ENCODE measurements around the gene ITGA2B. TPM values are rescaled to one million over a fixed set of nuclear protein-coding genes. Genes with fewer than 3 reads are reported as not detected.
"Not testable (repeated sequence)": the region's sequence is repeated elsewhere in the genome, so short reads cannot be mapped to it uniquely, and the experiment has no call there.

ITGA2B gene
- total RNA-seq, 1 donor from 2014 or later = 1.2 TPM

DNA sequence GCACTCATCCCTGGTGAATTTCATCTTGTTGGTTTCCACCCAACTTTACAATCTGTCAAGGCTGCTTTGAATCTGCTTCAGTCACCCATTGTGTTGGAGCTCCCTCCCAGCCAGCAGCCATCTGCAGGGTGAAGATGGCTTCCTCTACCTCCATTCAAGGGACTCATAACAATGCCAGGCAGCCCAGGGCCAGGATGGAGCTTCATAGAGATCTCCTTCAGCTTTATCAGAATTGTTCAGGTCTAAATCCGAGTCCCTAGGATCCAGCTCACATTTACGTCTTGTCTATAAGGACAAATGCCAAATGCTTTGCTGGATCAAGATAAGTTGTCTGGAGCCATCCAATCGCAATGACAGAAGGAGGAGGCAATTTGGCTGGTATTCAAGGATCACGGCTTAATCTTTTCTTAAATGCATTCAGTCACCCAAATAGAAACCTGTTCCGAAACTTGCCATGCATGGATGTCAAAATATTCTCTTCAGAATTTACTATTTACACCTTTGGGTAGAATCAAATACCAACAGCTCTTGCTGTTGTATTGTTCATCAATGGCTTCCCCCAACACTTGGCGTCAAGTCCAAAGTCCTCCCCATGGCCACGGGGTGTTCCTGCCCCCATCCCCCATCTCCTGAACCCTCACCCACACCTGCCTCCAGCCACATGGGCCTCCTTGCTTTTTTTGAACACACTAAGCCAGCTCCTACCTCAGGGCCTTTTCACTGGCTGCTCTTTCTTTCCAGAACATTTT is 22.0 kb downstream of the ITGA2B start:
- H3K27me3 Mint-ChIP-seq = peaks cover 29% of the 10 kb centered on the region
- H3K4me3 Mint-ChIP-seq (ENCODE audit: low read depth) = no peak overlapping the region
- no peaks in the 10 kb centered on the region for H3K36me3 Mint-ChIP-seq (ENCODE audit: insufficient read depth)
- TF ChIP-seq, protein P1, sequence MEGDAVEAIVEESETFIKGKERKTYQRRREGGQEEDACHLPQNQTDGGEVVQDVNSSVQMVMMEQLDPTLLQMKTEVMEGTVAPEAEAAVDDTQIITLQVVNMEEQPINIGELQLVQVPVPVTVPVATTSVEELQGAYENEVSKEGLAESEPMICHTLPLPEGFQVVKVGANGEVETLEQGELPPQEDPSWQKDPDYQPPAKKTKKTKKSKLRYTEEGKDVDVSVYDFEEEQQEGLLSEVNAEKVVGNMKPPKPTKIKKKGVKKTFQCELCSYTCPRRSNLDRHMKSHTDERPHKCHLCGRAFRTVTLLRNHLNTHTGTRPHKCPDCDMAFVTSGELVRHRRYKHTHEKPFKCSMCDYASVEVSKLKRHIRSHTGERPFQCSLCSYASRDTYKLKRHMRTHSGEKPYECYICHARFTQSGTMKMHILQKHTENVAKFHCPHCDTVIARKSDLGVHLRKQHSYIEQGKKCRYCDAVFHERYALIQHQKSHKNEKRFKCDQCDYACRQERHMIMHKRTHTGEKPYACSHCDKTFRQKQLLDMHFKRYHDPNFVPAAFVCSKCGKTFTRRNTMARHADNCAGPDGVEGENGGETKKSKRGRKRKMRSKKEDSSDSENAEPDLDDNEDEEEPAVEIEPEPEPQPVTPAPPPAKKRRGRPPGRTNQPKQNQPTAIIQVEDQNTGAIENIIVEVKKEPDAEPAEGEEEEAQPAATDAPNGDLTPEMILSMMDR (IDR thresholded peaks at IDR 0.05; ENCODE audit: unreplicated experiment) = no peak
- no peak for DNase-seq (ENCODE audit: low spot score, unreplicated experiment)
- no peak overlapping the region for H3K27ac Mint-ChIP-seq
- peaks cover 3% of the 10 kb centered on the region for H3K9me3 Mint-ChIP-seq (ENCODE audit: low read depth)
- H3K4me1 Mint-ChIP-seq (ENCODE audit: low read depth) = no peaks in the 10 kb centered on the region

DNA sequence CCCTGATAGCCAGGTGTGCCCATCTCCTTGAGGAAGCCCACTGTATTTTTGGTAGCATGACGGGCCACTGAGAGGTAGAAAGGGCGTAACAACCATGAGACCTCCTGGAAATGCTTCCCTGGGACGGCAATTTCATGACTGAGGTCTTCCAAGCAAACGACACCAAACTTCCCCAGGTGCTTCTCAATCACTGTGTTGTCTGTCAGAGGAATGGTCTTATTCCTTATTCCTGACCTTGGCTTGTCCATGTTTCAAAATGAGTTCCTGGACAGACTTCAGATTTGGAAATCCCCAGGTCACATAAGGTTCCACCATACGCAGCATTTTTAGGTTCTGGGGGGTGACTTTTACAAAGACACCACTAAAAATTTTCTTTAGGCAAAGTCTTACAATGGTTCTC is 24.4 kb downstream of the ITGA2B start:
- DNase-seq (ENCODE audit: low spot score, unreplicated experiment); H3K36me3 Mint-ChIP-seq (ENCODE audit: insufficient read depth); H3K27ac Mint-ChIP-seq; H3K9me3 Mint-ChIP-seq (ENCODE audit: low read depth): not testable (repeated sequence)
- peaks cover 15% of the 10 kb centered on the region for H3K4me1 Mint-ChIP-seq (ENCODE audit: low read depth)
- H3K4me3 Mint-ChIP-seq (ENCODE audit: low read depth) = peak overlapping the region; percentile 77
- H3K27me3 Mint-ChIP-seq = peaks cover 29% of the 10 kb centered on the region

GRCh38 chr17:44363613-44364159 is 25.8 kb downstream of the ITGA2B start, which contains the start of gene FAM171A2:
Gene FAM171A2 (minus strand): TSS chr17:44363853. CDS start chr17:44363714, 139 bp downstream.
- H3K4me1 Mint-ChIP-seq (ENCODE audit: low read depth) = peaks cover 15% of the 10 kb centered on the region
- H3K36me3 Mint-ChIP-seq (ENCODE audit: insufficient read depth) = no peaks in the 10 kb centered on the region
- peak within 1 kb of the TSS; percentile 83 for H3K27ac Mint-ChIP-seq
- peaks cover 29% of the 10 kb centered on the region for H3K27me3 Mint-ChIP-seq
- DNase-seq (ENCODE audit: low spot score, unreplicated experiment) = peak; percentile 73
- H3K4me3 Mint-ChIP-seq (ENCODE audit: low read depth) = peak within 1 kb of the TSS; percentile 81
- H3K9me3 Mint-ChIP-seq (ENCODE audit: low read depth) = no peaks in the 10 kb centered on the region
- TF ChIP-seq, protein P1 (IDR thresholded peaks at IDR 0.05; ENCODE audit: unreplicated experiment) = peak; percentile 94

DNA sequence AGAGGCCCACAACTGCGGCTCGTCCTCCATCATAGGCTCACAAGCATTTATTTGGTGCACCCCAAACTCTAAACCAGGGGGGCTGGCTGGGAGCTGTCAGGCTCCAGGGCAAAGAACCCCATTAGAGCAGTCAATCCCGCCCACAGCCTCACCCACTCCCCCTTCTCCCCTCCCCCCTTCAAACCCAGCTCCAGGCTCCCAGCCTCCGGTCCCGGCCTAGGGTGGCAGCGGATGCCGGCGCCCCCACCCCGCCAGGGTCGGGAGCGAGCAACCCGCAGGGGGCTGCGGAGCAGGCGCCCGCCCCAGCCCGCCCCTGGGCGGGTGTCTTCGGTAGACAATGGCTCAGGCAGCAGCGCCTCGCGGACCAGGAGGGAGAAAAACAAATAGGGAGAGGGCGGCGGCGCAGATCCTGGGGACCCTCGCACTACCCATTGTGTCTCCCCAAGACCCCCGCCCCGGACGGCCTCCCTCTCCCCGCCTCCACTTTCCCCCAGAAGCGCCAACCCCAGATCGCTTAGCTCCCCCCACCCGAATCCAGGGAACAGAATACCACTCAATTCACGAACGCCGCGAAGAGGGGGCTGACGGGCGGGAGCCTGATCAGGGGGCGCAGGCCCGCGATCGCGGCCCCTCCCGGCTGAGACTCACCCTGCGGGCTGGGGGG is 26.4 kb downstream of the ITGA2B start:
- no peaks in the 10 kb centered on the region for H3K36me3 Mint-ChIP-seq (ENCODE audit: insufficient read depth)
- no peak for DNase-seq (ENCODE audit: low spot score, unreplicated experiment)

DNA sequence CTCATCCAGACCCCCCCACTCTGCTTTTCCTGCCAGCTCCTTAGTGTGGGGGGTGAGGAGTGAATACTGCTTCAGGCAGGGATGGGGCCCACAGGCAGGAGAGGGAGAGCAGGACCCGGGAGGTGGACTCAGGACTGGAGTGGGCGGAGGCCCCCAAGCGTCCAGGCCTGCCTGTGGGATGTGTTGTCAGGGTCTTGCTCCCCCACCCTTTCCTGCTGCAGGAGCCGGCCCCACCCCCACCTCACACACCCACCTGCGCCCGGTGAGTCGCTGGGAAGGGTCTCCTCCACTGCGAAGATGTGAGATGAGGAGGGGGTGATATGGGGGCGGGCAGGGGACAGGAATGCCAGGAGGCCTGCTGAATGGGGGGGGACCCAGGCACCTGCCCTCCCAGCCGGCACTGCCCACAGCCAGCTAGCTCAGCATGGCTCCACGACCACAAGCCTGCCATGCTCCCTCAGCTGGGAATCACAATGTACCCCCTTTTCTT is 26.9 kb downstream of the ITGA2B start:
- no peaks in the 10 kb centered on the region for H3K36me3 Mint-ChIP-seq (ENCODE audit: insufficient read depth)
- no peak overlapping the region for H3K27ac Mint-ChIP-seq
- H3K4me3 Mint-ChIP-seq (ENCODE audit: low read depth) = peak overlapping the region; percentile 81
- TF ChIP-seq, protein P1 (IDR thresholded peaks at IDR 0.05; ENCODE audit: unreplicated experiment) = no peak
- no peaks in the 10 kb centered on the region for H3K9me3 Mint-ChIP-seq (ENCODE audit: low read depth)
- peaks cover 26% of the 10 kb centered on the region for H3K27me3 Mint-ChIP-seq
- H3K4me1 Mint-ChIP-seq (ENCODE audit: low read depth) = peaks cover 15% of the 10 kb centered on the region
- DNase-seq (ENCODE audit: low spot score, unreplicated experiment) = no peak

More for the DNA sequence above, 26.4 kb downstream of the ITGA2B start:
- Mint-ChIP-seq H3K9me3 (ENCODE audit: low read depth) (no peaks in the 10 kb centered on the region), H3K4me1 (ENCODE audit: low read depth) (peaks cover 15% of the 10 kb centered on the region), H3K27ac (peak overlapping the region; percentile 74), H3K4me3 (ENCODE audit: low read depth) (peak overlapping the region; percentile 81), H3K27me3 (peaks cover 29% of the 10 kb centered on the region)
- TF ChIP-seq, protein P1 (IDR thresholded peaks at IDR 0.05; ENCODE audit: unreplicated experiment) = no peak

Data from progenitor cell of endocrine pancreas (in vitro differentiated cells).